ENCODE measurements around the gene GAK.
A peak's percentile ranks its signal among the peaks of the same experiment; 100 is the strongest.
"Not testable (repeated sequence)": the region's sequence is repeated elsewhere in the genome, so short reads cannot be mapped to it uniquely, and the experiment has no call there.

Gene GAK

DNA sequence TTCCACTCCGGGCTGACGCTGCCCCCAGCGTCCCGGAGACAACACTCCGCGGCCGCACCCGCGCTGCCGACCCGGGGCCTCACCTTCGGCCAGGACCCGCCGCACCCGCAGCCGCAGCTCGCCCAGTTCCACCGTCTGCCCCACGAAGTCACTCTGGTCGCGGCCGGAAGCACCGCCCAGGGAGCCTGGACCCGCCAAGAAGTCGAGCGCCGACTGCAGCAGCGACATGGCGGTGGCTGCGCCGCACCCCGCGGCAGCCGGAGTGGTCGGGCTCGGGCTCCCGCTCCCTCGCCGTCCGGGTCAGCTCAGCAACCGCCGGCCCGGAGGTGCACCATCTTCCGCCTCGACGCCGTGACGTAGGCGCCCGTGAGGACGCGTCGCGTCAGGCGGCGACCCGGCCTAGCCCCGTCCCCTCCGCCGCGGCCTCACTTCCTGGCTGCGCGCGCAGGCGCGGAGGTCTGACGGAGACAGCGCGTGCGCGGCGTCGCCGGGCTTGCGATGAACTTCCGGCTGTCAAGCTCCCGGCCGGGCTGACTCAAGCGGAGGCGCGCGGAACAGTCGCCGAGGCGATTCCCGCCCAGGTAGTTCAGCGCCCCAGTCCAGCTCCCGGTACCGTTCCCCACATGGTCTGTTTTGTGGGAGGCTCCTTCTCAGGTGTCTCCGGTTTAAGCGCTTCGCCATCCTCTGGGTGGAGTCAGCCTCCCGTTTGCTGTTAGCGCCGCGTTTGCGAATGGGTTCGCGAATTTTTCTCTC is at the start of gene GAK, which contains the start of gene TMEM175:
Gene GAK, minus strand, starts transcription at position 357 of the 753 bp plus-strand sequence. Its CDS starts 129 bp downstream, at position 228.
Gene TMEM175, plus strand, starts transcription at position 501 of the 753 bp plus-strand sequence. CDS start 15,280 bp downstream, outside the sequence.
- peak; percentile 92 to 93 (median 93) for DNase-seq (ENCODE audit: low read depth in 3 of 3)

DNA sequence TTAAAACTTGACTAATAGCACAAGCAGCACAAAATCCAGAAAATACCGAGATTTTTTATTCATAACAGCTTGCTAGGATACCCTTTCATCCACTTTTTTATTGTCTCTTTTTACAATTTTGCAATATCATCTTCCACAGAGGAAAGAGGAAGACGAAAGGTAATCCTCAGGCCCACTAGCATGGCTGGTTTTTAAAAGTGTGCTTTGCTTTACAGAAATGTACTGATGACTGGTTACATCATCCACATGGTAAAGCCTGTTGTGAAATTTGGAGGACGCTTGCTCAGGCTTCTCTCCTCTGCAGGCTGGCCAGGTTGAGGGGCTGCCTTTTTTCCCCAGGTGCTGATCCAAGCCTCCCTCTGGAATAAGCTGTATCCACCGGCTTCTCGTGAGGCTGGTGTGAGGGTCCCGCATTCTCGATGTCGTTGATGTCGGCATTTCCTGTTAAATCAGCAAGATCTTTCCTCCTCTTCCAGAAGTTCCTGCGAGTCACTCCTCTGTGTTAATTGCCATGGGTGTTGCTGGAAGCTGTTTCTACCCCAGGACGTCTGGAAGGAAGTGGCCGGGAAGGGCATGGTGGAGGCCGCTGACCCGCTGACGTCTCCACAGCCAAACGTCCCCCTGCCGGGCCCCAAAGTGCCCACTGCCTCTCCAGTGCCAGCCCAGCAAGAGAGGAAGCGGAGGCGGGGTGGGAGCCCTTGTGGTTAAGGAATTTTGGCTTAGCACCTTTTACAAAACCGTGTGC is 47.0 kb upstream of the GAK start:
- DNase-seq (ENCODE audit: low read depth in 3 of 3) = no peak

DNA sequence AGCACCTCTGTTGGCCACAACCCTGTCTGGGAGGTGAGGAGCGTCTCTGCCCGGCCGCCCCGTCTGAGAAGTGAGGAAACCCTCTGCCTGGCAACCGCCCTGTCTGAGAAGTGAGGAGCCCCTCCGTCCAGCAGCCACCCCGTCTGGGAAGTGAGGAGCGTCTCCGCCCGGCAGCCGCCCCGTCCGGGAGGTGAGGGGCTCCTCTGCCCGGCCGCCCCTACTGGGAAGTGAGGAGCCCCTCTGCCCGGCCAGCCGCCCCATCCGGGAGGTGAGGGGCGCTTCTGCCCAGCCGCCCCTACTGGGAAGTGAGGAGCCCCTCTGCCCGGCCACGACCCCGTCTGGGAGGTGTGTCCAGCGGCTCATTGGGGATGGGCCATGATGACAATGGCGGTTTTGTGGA is 43.9 kb upstream of the GAK start:
- DNase-seq (ENCODE audit: low read depth in 3 of 3) = not testable (repeated sequence)

DNA sequence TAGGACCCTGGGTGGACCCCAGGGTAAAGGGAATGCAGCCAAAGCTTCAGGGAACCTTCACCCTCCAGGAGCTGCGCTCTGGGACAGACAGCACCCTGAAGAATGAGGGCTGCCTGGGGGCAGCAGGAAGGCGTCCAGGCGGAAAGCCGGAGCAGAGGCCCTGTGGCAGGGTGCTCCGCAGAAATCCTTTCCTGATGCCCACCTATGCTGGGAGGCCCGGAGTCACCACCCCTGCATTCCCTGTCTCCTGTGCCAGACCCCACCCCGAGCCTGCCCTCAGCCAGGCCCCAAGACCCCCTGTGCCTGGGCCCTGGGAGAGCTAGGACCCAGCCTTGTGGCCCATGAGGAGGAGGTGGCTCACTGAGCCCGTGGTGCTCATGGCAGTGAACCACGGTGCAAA is 42.6 kb upstream of the GAK start:
- no peak for DNase-seq (ENCODE audit: low read depth in 3 of 3)

DNA sequence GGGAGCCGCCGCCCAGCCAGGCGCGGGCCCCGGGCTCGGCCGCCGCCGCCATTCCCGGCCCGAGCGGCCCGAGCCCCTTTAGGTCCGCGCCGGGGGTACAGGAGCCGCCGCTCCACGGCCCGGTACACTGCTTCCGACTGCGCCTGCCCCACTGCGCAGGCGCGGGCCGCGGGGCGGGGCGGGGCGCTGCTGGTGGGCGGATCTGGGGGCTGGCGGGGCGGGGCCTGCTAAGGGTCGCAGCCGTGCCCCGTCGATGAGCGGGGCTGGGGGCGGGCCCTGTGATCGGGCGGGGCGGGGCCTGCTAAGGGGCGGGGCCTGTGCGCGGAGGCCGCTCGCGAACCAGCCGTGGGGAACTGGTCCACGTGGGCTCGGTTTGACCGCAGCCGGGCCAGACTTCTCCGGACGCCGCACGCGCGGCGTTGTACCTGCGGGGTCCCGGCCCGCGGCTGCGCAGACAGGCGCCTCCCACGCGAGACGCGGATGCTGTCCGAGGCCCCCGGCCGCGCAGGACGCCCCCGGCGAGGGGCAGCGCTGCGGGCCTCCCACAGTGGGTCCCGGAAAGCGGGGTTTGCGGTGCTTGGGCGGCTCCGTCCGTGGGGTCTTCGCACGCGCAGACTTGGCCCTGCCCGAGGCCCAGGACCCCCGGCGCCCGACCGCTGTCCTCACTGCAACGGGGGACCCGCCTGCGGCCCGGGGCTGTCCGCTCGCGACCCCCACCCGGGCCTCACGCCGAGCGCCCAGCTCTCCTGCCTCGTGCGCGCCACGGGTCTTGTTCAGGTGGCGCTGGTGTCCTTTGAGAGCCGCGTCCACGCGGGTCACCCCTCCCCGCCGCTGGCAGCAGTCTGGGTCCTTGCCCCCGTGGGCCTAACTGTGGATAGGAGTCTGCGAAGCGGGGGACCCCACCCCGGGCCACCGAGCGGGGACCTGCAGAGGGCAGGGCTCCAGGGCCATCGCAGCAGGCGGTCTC is 41.6 kb upstream of the GAK start, which contains the start of gene DGKQ:
Gene DGKQ, minus strand, starts transcription at position 139 of the 967 bp plus-strand sequence. Its CDS starts 87 bp downstream, at position 52.
- peak; percentile 84 to 89 (median 84) for DNase-seq (ENCODE audit: low read depth in 3 of 3)

DNA sequence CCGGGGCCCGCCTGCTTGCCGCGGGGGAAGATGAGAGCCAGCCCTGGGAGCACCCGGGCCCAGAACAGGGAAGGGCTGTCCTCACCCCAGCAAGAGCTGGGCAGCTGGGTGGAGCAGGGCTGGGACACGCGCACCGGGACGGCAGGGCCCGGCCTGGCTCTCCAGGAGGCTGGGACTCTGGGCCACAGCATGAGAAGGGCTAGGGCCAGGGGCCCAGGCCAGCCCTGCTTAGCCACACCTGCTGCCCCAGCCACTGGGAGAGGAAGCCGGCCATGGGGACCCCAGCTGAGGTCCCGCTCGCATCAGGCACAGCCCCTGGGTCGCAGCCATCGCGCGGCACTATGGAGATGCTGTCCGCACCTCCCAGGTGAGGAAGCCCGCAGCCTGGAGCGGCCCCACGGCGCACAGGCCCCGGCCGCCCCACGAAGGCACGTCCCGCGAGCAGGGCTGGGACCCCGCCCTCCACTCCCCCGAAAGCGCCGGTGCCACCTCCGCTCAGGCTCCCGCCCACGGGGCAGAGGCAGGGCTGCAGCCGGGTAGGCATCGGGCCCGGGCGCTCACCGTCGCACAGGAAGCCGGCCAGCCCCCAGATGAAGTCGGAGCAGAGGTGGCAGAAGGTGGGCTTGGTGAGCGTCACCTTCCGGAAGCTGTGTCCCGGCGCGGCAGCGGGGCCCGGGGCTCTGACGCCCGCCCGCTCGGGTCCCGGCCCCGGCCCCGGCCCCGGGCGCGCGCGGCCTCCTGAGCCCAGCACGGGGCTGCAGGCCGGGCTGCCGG is 40.7 kb upstream of the GAK start:
- peak; percentile 46 to 72 (median 68) for DNase-seq (ENCODE audit: low read depth in 3 of 3)

DNA sequence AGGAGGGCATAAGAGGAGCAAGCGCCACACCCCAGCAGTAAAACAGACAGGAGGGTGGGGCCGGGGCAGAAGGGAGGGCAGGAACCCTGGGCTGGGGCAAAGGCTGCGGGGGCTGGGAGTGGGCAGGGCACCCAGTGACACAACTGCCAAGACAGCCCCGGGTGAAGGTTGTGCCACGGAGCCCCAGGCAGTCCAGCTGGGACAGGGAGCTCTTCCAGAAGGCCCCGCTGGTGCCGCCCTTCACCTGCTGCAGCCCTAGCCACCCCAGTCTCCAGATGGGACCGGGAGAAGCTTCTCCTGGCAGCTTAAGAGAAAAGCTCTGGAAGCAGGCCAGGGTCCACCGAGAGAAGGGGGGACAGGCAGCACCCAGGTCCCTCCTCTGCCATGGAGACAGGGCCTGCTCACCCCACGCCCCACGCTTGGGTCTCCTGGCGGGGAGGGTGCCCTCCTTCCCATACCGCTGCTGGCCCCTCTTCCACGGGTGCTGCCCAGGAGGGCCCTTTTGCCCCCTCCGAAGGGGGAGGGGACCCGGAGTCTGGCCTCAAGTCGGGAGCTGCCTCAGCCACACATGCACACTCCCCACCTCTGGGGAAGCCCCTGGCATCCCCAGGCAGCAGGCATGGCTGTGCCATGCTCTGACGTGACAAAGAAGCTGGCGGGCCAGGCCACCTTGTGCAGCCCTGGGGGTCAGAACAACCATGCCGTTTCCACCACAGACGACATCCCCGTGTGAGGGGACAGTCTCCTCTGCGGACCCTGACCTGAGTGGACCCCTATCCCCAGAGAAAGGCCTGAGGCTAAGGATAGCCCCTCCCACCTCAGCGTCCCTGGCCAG is 39.8 kb upstream of the GAK start:
- no peak for DNase-seq (ENCODE audit: low read depth in 3 of 3)

DNA sequence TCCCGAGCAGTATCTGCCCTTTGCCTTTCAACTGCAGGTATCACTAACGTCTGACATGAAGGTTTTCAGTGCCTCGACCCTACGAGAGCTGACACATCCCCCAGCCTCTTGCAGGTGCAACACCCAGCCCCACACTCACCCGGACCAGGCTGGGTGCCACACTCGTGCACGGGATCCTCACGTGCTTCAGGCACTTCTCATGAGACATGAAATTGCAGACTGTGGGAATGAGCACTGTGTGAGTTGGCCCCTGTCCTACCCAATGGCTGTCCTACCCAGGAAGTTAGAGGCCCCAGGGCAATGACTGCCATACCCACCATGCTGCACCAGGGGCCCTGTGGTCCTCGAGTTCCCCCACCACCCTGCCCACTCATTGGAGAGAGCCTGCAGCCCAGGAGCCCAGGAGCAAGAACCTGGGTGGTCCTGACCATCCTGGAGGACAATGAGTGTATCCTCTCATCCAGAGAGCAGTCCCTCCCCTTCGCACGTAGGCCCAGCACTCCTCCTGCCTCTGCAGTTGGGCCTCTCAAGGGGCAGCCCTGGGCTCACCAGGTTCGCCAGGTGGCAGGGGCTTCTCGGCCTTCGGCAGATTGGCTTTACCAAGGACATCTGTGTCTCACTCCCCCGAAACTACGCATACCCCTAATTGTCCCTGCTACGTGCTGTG is 38.9 kb upstream of the GAK start:
- no peak for DNase-seq (ENCODE audit: low read depth in 3 of 3)

DNA sequence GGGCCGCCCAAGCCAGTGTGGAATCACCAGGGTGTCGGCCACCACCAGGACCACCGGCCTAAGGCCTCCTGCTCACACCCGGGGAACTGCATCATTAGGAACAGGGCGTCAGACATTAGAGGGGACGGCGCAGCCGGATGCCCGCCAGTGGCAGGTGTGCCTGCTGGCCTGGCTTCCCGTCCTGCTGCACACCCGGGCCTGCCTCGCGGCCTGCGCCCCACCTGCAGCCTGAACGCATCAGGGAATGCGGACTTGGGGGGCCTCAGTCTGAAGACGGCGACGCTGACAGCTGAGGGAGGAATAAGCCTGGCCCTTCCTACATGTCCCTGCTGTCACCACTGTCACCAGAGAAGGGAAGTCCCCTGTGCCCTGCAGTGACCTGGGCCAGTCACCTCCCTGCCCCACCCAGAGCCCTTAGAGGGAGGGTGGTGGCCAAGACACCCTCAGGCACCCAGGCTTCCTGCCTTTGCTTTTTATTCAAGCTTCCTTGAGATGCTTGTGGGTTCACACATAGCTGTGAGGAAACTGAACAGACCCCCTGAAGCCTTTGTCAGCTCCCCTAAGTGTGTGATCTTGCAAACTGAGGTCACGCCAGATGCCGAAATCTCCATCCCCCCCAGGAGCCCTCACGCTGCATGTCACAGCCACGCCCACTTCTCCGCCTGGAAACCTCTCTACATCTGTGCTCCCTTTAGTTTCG is 38.1 kb upstream of the GAK start:
- no peak for DNase-seq (ENCODE audit: low read depth in 3 of 3)

DNA sequence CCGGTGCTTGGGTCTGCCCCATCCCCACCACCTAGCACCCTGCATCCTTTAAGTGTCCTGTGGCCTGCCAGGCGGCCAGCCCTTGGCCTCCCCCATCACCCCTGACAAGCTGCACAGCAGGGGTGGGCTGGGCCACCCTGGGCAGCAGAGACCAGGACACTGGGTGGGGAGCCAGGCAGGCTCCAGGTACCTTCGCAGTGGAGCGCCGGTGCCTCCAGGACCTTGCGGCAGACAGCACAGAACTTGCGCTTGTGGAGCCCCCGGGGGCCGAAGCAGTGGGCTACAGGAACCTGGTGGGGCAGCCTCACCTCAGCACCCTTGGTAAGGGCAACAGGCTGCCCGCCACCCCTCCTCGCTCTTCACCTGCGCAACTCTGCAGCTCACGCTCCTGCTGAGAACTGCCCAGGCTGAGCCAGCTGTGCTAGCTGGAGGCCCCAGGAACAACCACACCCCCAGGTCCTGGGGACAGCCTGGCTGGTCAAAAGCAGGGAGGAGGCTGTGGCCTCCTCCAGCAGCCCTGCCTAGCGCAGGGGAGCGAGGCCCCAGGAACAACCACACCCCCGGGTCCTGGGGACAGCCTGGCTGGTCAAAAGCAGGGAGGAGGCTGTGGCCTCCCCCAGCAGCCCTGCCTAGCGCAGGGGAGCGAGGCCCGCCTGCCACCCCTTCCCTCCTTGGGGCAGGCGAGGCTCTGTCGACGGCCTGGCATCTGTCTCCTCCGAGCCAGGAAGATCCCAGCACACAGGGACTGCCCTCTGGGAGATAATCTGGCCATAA is 36.7 kb upstream of the GAK start:
- no peak for DNase-seq (ENCODE audit: low read depth in 3 of 3)

DNA sequence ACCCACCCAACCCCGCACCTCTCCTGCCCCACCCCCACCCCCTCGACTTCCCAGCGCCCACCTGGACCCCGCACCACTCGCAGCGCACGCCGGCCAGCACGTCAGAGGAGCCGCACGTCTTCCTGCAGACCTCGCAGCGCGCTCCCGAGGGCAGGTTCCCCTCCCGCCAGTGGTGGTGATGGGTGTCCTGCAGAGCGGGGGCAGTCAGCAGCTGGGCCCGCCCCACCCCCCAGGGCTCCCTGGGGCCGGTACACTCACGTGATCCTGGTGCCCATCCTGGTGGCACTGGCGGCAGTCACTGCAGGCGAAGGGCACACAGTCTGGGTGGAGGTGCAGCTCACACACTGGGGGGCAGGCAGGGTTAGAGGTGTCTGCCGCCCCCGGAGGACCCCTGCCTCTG is 36.1 kb upstream of the GAK start:
- no peak for DNase-seq (ENCODE audit: low read depth in 3 of 3)

DNA sequence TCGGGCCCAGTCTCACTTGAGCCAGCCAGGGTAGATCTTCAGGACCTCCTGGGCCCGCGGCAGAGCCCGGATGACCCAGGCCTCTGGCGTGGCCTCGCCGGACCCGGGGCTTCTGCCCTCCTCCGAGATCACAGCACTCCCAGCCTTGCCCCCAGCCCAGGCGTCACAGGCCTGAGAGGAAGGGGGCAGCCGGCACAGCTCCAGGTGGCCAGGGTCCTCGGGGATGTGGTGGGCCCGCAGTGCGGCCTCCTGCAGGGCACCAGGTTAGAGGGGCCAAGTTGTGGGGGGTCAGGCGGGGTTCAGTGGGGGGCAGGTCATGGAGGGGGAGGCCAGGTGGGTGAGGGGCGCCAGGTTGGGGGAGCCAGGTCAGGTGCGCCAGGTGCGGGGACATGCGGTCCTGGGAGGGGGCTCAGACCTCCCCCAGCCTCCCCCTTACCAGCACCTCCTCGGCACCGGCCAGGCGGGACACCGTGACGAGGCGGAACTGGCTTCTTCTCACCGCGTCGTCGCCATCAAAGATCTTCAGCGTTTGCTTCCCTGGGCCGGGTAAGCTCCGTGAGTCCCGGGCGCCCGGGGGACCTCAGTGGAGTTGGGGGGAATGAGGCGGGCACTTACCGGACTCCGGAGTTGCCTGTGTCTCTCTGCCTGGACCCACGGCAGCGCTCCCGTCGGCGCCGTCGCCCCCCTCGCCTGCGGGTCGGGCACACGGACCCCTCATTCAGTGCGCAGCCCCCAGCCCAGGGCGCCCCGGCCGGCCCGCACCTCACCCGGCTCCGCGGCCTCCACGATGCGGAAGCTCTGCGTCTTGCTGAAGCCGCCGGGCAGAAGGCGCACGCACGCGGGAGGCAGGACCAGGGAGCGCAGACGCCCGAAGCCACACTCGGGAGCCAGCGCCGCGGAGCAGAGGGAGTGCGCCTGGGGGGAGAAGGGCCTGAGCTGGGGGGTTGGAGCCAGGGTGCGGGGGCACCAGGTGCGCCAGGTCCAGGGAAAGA is 35.3 kb upstream of the GAK start:
- no peak for DNase-seq (ENCODE audit: low read depth in 3 of 3)

DNA sequence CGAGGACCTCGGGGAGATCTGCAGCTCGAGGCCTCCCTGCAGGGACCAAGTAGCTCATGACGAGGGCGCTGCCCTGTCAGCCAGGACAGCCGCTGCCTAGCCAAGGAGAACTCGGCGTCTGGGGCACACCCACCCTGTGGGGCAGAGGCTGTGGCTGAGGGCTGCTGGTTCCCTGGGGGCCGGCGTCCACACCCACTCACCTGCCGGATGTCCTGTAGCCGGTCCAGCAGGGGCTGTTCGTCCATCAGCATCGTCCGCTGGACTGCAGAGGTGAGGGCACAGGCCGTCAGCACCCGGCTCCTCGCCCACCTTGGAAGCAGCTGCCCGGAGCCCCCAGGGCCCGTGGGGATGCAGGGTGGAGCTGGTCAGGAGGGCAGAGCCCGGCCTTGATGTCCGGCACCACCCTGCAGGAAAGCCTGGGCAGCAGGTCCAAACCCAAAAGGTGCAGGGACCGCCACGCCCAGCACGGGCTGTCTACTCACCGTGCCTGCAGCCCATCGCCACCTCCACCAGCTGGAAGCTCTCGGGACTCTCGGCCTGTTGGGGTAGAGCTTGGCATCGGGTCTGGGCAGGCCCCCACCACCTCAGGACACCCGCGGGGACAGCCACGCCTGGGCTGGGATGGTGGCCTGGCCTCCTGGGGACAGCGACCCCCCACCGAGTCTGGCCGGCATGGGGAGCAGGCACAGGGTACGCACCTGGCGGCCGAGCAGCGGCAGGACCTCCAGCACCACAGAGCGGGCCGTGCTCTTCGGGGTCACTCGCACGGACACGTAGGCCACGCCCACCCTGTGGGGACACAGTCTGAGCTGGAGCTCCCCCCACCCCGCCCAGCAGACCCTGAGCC is 34.4 kb upstream of the GAK start:
- no peak for DNase-seq (ENCODE audit: low read depth in 3 of 3)

DNA sequence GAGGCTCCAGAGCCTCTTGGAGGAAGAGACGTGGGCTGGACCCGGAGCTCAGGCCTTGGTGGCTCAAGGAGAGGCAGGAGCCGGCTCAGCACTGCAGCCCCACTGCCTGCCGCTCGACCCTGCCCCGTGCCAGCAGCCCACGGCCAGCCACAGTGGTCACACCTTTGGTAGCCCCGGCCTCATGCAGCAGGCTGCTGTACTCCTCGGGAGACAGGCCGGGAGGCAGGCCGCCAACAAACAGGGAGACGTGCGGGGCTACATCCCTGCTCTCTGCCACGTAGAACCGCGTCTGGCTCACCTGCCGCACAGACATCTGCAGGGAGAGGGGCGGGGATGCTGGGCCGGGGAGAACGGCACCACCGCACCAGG is 33.6 kb upstream of the GAK start:
- no peak for DNase-seq (ENCODE audit: low read depth in 3 of 3)

DNA sequence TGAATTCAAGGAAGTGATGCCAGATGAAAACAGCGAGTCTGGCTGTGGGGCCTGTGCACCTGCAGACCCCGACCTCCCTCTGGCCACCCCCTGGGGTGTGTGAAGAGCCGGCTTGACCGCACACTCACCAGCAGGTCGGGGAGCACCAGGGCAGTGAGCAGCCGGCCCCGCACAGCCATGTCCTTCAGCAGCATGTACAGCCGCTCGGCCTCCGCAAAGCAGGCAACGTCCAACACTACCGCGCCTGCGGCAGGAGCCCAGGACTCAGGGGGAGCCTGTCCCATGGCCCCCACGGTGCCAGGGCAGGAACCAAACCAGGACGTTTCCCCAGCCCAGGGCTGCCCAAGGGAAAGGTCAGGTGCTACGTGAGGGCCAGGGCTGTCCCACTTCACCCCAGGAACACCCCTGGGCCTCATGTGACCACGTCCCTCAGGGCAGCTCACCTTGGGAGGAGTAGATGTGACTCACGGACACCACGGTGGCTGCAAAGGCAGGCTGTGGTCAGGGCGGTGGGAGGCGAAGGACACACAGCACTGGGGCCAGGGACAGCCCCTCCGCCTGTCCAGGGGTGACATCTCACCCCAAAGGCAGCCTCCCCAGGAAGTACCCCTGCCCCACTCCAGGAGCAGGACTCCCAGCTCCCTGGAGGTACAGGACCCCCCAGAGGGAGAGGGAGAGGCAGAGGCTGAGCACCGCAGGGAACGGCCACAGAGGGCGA is 33.1 kb upstream of the GAK start:
- DNase-seq (ENCODE audit: low read depth in 3 of 3) = no peak

Measured in stimulated activated CD4-positive, alpha-beta T cell treated with anti-CD3 and anti-CD28 coated beads, TNF-alpha, amount 100 ng/mL, for 4 hours (primary cell).